Upper lobe of right lung (tissue), 1 donor: ENCODE results near the gene MYOD1. TPM values are rescaled to one million over a fixed set of nuclear protein-coding genes. Genes with fewer than 3 reads are reported as not detected.

ENCODE experiments used
- ATAC-seq: fragments of 200-7000 bp; cut with Tn5 transposase; one replicate; pipeline ENCODE4 v1.9.1; 2020; ENCODE audit warnings: mild to moderate bottlenecking, moderate library complexity
- DNase-seq: peaks from one replicate; pipeline ENCODE4 v3.0.0-alpha.2; 2020
- H3K27ac ChIP-seq: fragments of 200-600 bp; one replicate; pipeline ENCODE4 v1.8.0; 2022
- H3K27me3 ChIP-seq: fragments of 200-600 bp; one replicate; pipeline ENCODE4 v1.8.0; 2022; ENCODE audit warnings: mild to moderate bottlenecking
- H3K36me3 ChIP-seq: fragments of 200-600 bp; one replicate; pipeline ENCODE4 v1.8.0; 2022
- H3K4me1 ChIP-seq: fragments of 200-600 bp; one replicate; pipeline ENCODE4 v1.8.0; 2022
- H3K4me3 ChIP-seq: fragments of 200-600 bp; one replicate; pipeline ENCODE4 v1.8.0; 2022; ENCODE audit warnings: mild to moderate bottlenecking
- H3K9me3 ChIP-seq: fragments of 200-600 bp; one replicate; pipeline ENCODE4 v1.8.0; 2022
- intact Hi-C: fragments of 100-400 bp; cut with DNase I; formaldehyde crosslinking; loops from one replicate; pipeline ENCODE4 v1.11.0; 2022
- total RNA-seq: library from RNA; stranded (reverse); fragmentation: NEBNext Ultra II Directional; extraction: Animal tissue kit (Norgen Biotek cat#: 25700); gene quantifications from one replicate; pipeline ENCODE4 v1.2.1, GENCODE V29; 2021
- TF ChIP-seq, protein P1 (sequence below): fragments of 200-600 bp; IDR thresholded peaks from one replicate; pipeline ENCODE4 v1.8.0; 2022; ENCODE audit warnings: antibody characterized with exemption
- donor health status: DM: no; HTN: yes; CAD: no; lungs with severe emphysema.

The MYOD1 gene
- total RNA-seq, 1 donor from 2014 or later = not detected

GRCh38 chr11:17741487-17741886 is 22.1 kb downstream of the MYOD1 start:
- intact Hi-C loops = no loop called here
- H3K27me3 ChIP-seq = peaks cover 30% of the 10 kb centered on the region
- no peaks in the 10 kb centered on the region for H3K36me3 ChIP-seq
- no peaks in the 10 kb centered on the region for H3K9me3 ChIP-seq
- DNase-seq (peak; percentile 31), ATAC-seq (no peak)
- no peaks in the 10 kb centered on the region for H3K4me1 ChIP-seq
- H3K4me3 ChIP-seq = no peak overlapping the region
- H3K27ac ChIP-seq = no peak overlapping the region
- TF ChIP-seq, protein P1, sequence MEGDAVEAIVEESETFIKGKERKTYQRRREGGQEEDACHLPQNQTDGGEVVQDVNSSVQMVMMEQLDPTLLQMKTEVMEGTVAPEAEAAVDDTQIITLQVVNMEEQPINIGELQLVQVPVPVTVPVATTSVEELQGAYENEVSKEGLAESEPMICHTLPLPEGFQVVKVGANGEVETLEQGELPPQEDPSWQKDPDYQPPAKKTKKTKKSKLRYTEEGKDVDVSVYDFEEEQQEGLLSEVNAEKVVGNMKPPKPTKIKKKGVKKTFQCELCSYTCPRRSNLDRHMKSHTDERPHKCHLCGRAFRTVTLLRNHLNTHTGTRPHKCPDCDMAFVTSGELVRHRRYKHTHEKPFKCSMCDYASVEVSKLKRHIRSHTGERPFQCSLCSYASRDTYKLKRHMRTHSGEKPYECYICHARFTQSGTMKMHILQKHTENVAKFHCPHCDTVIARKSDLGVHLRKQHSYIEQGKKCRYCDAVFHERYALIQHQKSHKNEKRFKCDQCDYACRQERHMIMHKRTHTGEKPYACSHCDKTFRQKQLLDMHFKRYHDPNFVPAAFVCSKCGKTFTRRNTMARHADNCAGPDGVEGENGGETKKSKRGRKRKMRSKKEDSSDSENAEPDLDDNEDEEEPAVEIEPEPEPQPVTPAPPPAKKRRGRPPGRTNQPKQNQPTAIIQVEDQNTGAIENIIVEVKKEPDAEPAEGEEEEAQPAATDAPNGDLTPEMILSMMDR = no peak

DNA sequence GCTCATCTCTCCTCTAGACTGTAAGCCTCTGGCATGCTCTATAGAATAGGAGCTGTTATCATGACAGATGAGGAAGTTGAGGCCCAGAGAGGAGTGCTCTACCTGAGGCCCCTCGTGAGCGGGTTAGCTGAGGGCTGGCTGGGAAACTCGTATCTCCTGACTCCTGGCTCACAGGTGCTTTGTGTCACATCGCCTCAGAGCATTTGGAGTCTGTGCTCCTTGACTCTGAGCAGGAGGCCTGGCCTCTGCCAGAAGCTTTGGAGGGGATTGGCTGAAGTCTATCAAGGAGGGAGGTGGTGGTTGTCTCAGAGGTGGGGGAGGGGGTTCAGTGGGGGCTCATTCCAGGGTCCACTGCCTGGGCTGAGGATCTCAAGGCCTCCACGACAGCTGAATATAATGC is 22.6 kb downstream of the MYOD1 start:
- intact Hi-C loops = no loop called here
- no peak for ATAC-seq

DNA sequence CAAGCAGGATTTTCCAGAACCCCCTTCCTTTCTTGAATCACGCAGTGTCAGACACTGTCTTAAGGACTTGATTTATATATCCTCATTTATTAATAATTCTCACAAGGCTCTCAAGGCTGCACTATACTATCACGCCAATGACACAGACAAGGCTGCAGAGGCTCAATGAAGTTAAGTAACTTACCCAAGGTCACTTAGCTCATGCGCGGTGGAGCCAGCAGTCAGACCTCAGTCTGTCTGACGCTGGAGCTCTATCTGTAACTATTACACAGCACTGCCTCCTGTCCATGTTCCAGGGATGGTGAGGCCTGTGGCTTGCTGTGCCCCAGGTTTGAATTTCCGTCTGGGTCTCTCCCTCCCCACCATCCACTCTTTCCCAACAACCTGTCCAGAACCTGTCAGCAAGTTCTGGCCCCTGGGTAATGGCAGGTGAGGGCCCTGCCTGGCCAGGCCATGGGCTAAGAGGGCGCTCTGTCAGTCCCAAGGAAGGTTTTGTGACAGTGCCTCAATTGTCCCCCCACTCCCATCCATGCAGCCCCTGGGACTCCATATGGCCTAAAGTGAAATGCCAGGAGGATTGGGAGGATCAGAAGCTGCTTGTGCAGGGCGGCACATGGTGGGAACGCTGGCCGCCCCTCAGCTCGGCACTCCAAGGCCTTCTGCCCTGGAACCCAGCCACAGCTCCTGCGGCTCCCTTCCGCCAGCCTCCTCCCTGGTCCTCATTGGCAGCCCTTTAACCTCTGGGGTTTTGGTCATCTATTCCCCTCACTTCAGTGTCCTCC is 23.8 kb downstream of the MYOD1 start:
- H3K9me3 ChIP-seq = no peaks in the 10 kb centered on the region
- TF ChIP-seq, protein P1 = no peak
- H3K4me1 ChIP-seq = no peaks in the 10 kb centered on the region
- H3K27me3 ChIP-seq = peaks cover 19% of the 10 kb centered on the region
- peak; percentile 29 for DNase-seq
- no peak for ATAC-seq
- H3K27ac ChIP-seq = no peak overlapping the region
- no peaks in the 10 kb centered on the region for H3K36me3 ChIP-seq
- H3K4me3 ChIP-seq = no peak overlapping the region
- intact Hi-C loops = no loop called here

More for the DNA sequence above, 22.6 kb downstream of the MYOD1 start:
- peak; percentile 27 for DNase-seq
- TF ChIP-seq, protein P1 = no peak
- Histone ChIP-seq H3K36me3 (no peaks in the 10 kb centered on the region), H3K27me3 (peaks cover 25% of the 10 kb centered on the region), H3K9me3 (no peaks in the 10 kb centered on the region), H3K27ac (no peak overlapping the region), H3K4me3 (no peak overlapping the region), H3K4me1 (no peaks in the 10 kb centered on the region)

DNA sequence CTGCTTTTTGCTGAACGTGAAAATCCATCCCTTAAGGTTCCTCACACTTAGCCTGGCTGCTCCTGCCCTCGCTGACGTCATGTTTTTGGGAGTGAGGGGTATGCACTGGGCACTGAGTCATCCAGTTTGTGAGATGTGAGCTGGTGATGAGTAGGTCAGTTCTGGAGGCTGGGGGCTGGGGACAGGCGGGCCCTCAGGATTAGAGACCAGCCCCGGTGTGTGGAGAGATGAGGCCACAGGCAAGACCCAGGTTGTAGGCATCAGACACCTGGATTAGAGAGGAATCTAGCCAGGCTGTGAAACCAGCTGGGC is 24.4 kb downstream of the MYOD1 start:
- no peak for ATAC-seq
- peaks cover 13% of the 10 kb centered on the region for H3K27me3 ChIP-seq
- DNase-seq = peak; percentile 44
- no peak overlapping the region for H3K4me3 ChIP-seq
- H3K9me3 ChIP-seq = no peaks in the 10 kb centered on the region
- H3K27ac ChIP-seq = no peak overlapping the region
- intact Hi-C loops = no loop called here
- TF ChIP-seq, protein P1 = no peak
- no peaks in the 10 kb centered on the region for H3K36me3 ChIP-seq
- H3K4me1 ChIP-seq = no peaks in the 10 kb centered on the region

- intact Hi-C loops = no loop called here
- ATAC-seq (no peak), DNase-seq (peak; percentile 34)
- no peak overlapping the region for H3K4me3 ChIP-seq
- H3K27me3 ChIP-seq = peaks cover 10% of the 10 kb centered on the region
- TF ChIP-seq, protein P1 = no peak
- H3K27ac ChIP-seq = no peak overlapping the region
- H3K36me3 ChIP-seq = no peaks in the 10 kb centered on the region
- H3K9me3 ChIP-seq = no peaks in the 10 kb centered on the region
- no peaks in the 10 kb centered on the region for H3K4me1 ChIP-seq
These were observed 25.0 kb downstream of the MYOD1 start for GRCh38 chr11:17744151-17744940.
